ENCODE data around the gene RAB6D. TPM values are rescaled to one million over a fixed set of nuclear protein-coding genes. Genes with fewer than 3 reads are reported as not detected.
"Not testable (repeated sequence)": the region's sequence is repeated elsewhere in the genome, so short reads cannot be mapped to it uniquely, and the experiment has no call there.

RAB6D gene
- total RNA-seq, 1 donor from 2014 or later, result 0.07 TPM

- H3K36me3 Mint-ChIP-seq (ENCODE audit: low read depth); H3K4me1 Mint-ChIP-seq (ENCODE audit: low read depth); H3K4me3 Mint-ChIP-seq (ENCODE audit: low read depth); H3K9me3 Mint-ChIP-seq; DNase-seq (ENCODE audit: low spot score); H3K27ac Mint-ChIP-seq; H3K27me3 Mint-ChIP-seq (ENCODE audit: low read depth); intact Hi-C loops (cut with micrococcal nuclease): not testable (repeated sequence)
These were observed 28.0 kb upstream of the RAB6D start for GRCh38 chr2:131391953-131392352.

- DNase-seq (ENCODE audit: low spot score); H3K36me3 Mint-ChIP-seq (ENCODE audit: low read depth); H3K4me3 Mint-ChIP-seq (ENCODE audit: low read depth); intact Hi-C loops (cut with micrococcal nuclease); H3K27ac Mint-ChIP-seq; H3K4me1 Mint-ChIP-seq (ENCODE audit: low read depth); H3K27me3 Mint-ChIP-seq (ENCODE audit: low read depth); H3K9me3 Mint-ChIP-seq: not testable (repeated sequence)
These were observed 27.5 kb upstream of the RAB6D start for GRCh38 chr2:131391471-131391870.

GRCh38 chr2:131390495-131391130 lies 26.6 kb upstream of the RAB6D start:
- intact Hi-C loops (cut with micrococcal nuclease); H3K27ac Mint-ChIP-seq; H3K4me1 Mint-ChIP-seq (ENCODE audit: low read depth); H3K4me3 Mint-ChIP-seq (ENCODE audit: low read depth); DNase-seq (ENCODE audit: low spot score); H3K36me3 Mint-ChIP-seq (ENCODE audit: low read depth); H3K27me3 Mint-ChIP-seq (ENCODE audit: low read depth); H3K9me3 Mint-ChIP-seq: not testable (repeated sequence)

- Mint-ChIP-seq H3K4me1 (ENCODE audit: low read depth) (no peaks in the 10 kb centered on the region), H3K27me3 (ENCODE audit: low read depth) (no peaks in the 10 kb centered on the region), H3K27ac (no peak overlapping the region), H3K36me3 (ENCODE audit: low read depth) (no peaks in the 10 kb centered on the region), H3K4me3 (ENCODE audit: low read depth) (no peak overlapping the region), H3K9me3 (no peaks in the 10 kb centered on the region)
- intact Hi-C loops (cut with micrococcal nuclease), result no loop called here
- no peak for DNase-seq (ENCODE audit: low spot score)
These were observed 25.7 kb upstream of the RAB6D start for GRCh38 chr2:131389657-131390056.

GRCh38 chr2:131388834-131389233 lies 24.9 kb upstream of the RAB6D start:
- DNase-seq (ENCODE audit: low spot score); H3K4me1 Mint-ChIP-seq (ENCODE audit: low read depth); H3K36me3 Mint-ChIP-seq (ENCODE audit: low read depth); H3K9me3 Mint-ChIP-seq; H3K4me3 Mint-ChIP-seq (ENCODE audit: low read depth); H3K27ac Mint-ChIP-seq; H3K27me3 Mint-ChIP-seq (ENCODE audit: low read depth); intact Hi-C loops (cut with micrococcal nuclease): not testable (repeated sequence)

GRCh38 chr2:131373111-131373510 lies 9.1 kb upstream of the RAB6D start:
- intact Hi-C loops (cut with micrococcal nuclease); H3K4me1 Mint-ChIP-seq (ENCODE audit: low read depth); H3K4me3 Mint-ChIP-seq (ENCODE audit: low read depth); DNase-seq (ENCODE audit: low spot score); H3K27ac Mint-ChIP-seq; H3K27me3 Mint-ChIP-seq (ENCODE audit: low read depth); H3K36me3 Mint-ChIP-seq (ENCODE audit: low read depth); H3K9me3 Mint-ChIP-seq: not testable (repeated sequence)

- no peaks in the 10 kb centered on the region for H3K4me1 Mint-ChIP-seq (ENCODE audit: low read depth)
- DNase-seq (ENCODE audit: low spot score), result no peak
- no peaks in the 10 kb centered on the region for H3K9me3 Mint-ChIP-seq
- no peaks in the 10 kb centered on the region for H3K36me3 Mint-ChIP-seq (ENCODE audit: low read depth)
- H3K27me3 Mint-ChIP-seq (ENCODE audit: low read depth), result peaks cover 13% of the 10 kb centered on the region
- no peak overlapping the region for H3K4me3 Mint-ChIP-seq (ENCODE audit: low read depth)
- intact Hi-C loops (cut with micrococcal nuclease), result no loop called here
- H3K27ac Mint-ChIP-seq, result no peak overlapping the region
These were observed 6.0 kb upstream of the RAB6D start for GRCh38 chr2:131369954-131370353.

GRCh38 chr2:131368493-131369066 lies 4.6 kb upstream of the RAB6D start:
- H3K4me3 Mint-ChIP-seq (ENCODE audit: low read depth); H3K4me1 Mint-ChIP-seq (ENCODE audit: low read depth); intact Hi-C loops (cut with micrococcal nuclease); H3K9me3 Mint-ChIP-seq; H3K36me3 Mint-ChIP-seq (ENCODE audit: low read depth); H3K27ac Mint-ChIP-seq; DNase-seq (ENCODE audit: low spot score): not testable (repeated sequence)
- peaks cover 20% of the 10 kb centered on the region for H3K27me3 Mint-ChIP-seq (ENCODE audit: low read depth)

GRCh38 chr2:131367352-131367751 lies 3.4 kb upstream of the RAB6D start:
- H3K9me3 Mint-ChIP-seq, result no peaks in the 10 kb centered on the region

GRCh38 chr2:131366643-131367042 lies 2.7 kb upstream of the RAB6D start:
- intact Hi-C loops (cut with micrococcal nuclease), result no loop called here
- H3K4me1 Mint-ChIP-seq (ENCODE audit: low read depth), result peaks cover 4% of the 10 kb centered on the region
- H3K36me3 Mint-ChIP-seq (ENCODE audit: low read depth), result no peaks in the 10 kb centered on the region
- H3K27ac Mint-ChIP-seq, result no peak overlapping the region
- no peak overlapping the region for H3K4me3 Mint-ChIP-seq (ENCODE audit: low read depth)
- no peak for DNase-seq (ENCODE audit: low spot score)
- no peaks in the 10 kb centered on the region for H3K9me3 Mint-ChIP-seq
- H3K27me3 Mint-ChIP-seq (ENCODE audit: low read depth), result peaks cover 26% of the 10 kb centered on the region

More at GRCh38 chr2:131367352-131367751, 3.4 kb upstream of the RAB6D start:
- DNase-seq (ENCODE audit: low spot score), result no peak
- Mint-ChIP-seq H3K4me1 (ENCODE audit: low read depth) (peaks cover 4% of the 10 kb centered on the region), H3K4me3 (ENCODE audit: low read depth) (no peak overlapping the region), H3K27me3 (ENCODE audit: low read depth) (peaks cover 22% of the 10 kb centered on the region), H3K27ac (no peak overlapping the region), H3K36me3 (ENCODE audit: low read depth) (no peaks in the 10 kb centered on the region)
- intact Hi-C loops (cut with micrococcal nuclease), result no loop called here

GRCh38 chr2:131365452-131365851 lies 1.5 kb upstream of the RAB6D start:
- Mint-ChIP-seq H3K4me1 (ENCODE audit: low read depth) (peaks cover 4% of the 10 kb centered on the region), H3K4me3 (ENCODE audit: low read depth) (no peak overlapping the region), H3K36me3 (ENCODE audit: low read depth) (no peaks in the 10 kb centered on the region), H3K9me3 (no peaks in the 10 kb centered on the region), H3K27ac (no peak overlapping the region), H3K27me3 (ENCODE audit: low read depth) (peaks cover 37% of the 10 kb centered on the region)
- intact Hi-C loops (cut with micrococcal nuclease), result no loop called here
- no peak for DNase-seq (ENCODE audit: low spot score)

GRCh38 chr2:131363213-131363612 lies 755 bp downstream of the RAB6D start:
- DNase-seq (ENCODE audit: low spot score); H3K4me3 Mint-ChIP-seq (ENCODE audit: low read depth); H3K9me3 Mint-ChIP-seq; H3K4me1 Mint-ChIP-seq (ENCODE audit: low read depth); intact Hi-C loops (cut with micrococcal nuclease); H3K36me3 Mint-ChIP-seq (ENCODE audit: low read depth); H3K27ac Mint-ChIP-seq: not testable (repeated sequence)
- peaks cover 46% of the 10 kb centered on the region for H3K27me3 Mint-ChIP-seq (ENCODE audit: low read depth)

GRCh38 chr2:131361773-131362172 lies 2.2 kb downstream of the RAB6D start:
- DNase-seq (ENCODE audit: low spot score); H3K27ac Mint-ChIP-seq; H3K36me3 Mint-ChIP-seq (ENCODE audit: low read depth); intact Hi-C loops (cut with micrococcal nuclease); H3K4me3 Mint-ChIP-seq (ENCODE audit: low read depth); H3K9me3 Mint-ChIP-seq; H3K4me1 Mint-ChIP-seq (ENCODE audit: low read depth): not testable (repeated sequence)
- H3K27me3 Mint-ChIP-seq (ENCODE audit: low read depth), result peaks cover 49% of the 10 kb centered on the region
